Hematopoietic multipotent progenitor cell (in vitro differentiated cells): ENCODE measurements around the gene NOTCH1. TPM values are rescaled to one million over a fixed set of nuclear protein-coding genes. Genes with fewer than 3 reads are reported as not detected.

ENCODE experiments used
- DNase-seq, 3 donors: peaks; one replicate each; pipeline ENCODE4 v3.0.0-alpha.2; 2011 to 2015; ENCODE audit warnings: low read depth in 2 of 3, low spot score in 2 of 3
- total RNA-seq: library from RNA; depleted of rRNA; stranded (reverse); fragments of >200 nt; gene quantifications from one replicate; pipeline ENCODE4 v1.2.3, GENCODE V29; 2012

NOTCH1 gene
- total RNA-seq = 190 TPM

DNA sequence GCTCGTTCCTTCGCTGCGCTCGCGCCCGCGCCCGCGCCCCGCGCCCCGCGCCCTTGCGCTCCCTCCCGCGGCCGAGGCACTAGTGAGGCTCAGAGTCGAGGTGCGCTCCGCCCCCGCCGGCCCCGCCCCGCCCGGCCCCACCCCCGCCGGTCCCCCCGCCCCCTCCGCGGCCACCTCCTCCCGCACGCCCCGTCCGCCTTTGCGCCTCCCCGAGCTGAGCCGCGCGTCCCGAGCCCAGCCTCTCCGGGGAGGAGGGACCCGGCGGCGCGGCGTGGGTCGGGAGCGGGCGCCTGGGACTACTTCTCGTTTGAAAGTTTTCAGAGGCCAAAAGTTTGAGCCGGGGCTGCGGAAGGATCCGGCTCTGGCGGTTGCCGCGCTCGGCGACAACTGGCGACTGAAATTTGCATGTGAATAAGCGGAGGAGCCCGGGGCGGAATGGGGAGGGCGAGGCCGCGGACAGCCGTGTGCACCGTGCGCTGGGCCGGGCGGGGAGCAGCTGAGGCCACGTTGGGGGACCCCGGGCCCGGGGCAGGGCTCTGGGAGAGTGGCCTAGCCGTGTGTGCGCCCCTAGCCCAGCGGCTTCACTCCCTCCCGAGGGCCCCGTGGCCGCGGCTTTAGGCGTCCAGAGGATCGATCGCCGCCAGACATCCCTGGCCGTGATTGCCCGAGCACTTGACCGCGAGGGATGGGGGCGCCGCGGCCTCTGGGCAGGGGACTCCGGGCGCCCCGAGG, at the start of gene NOTCH1:
NOTCH1 (minus strand) TSS at position 84 of the 732 bp plus-strand sequence. CDS start 262 bp downstream, outside the sequence.
- peak; percentile 68 to 96 (median 94) for DNase-seq

DNA sequence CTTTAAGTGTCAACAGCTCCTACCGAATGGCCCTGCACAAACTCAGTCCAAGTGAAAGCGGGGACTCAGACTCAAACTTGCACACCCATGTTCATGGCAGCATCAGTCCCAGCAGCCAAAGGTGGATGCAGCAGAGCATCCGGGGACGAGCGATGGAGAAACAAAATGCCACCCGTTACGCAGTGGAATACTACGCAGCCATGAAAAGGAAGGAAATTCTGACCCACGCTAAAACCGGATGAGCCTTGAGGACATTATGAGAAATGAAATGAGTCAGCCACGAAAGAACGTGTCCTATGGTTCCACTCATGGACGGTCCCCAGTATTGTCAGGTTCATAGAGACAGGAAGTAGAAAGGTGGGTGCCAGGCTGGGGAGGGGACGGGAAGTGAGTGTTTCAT, 48.6 kb upstream of the NOTCH1 start:
- no peak for DNase-seq

DNA sequence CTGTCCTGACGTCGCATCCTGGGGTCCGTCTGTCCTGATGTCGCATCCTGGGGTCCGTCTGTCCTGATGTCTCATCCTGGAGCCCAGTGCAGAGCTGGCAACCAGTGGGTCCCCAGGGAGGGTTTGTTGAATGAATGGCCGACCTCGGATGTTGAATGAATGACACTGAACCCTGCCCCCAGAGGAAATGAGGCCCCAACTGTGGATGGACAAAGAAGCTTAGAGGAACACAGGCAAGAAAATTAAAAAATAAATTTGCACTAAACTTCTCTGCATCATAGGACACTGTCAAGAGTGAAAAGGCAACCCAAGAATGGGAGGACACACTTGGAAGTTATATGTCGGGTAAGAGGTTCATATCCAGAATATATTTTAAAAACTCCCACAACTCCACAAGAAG, 47.7 kb upstream of the NOTCH1 start:
- DNase-seq = no peak

DNA sequence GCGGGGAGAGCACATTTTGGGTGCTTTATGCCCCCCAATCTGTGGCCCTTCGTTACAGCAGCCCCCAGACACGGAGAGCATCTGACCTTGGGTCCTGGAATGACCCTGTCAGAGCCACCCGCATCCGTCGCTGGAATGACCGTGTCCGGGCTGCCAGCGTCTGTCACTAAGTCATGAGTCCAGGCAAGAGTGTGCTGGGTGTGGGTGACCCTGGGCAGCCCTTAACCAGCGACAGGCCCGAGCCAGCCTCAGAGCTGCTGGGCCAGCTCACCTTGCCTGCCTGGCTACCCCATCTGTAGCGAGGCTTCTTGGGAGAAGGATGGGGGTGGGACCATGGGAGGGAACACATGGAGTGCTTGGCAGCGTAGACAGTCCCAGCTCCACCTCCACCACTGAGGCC, 46.8 kb upstream of the NOTCH1 start:
- no peak for DNase-seq

DNA sequence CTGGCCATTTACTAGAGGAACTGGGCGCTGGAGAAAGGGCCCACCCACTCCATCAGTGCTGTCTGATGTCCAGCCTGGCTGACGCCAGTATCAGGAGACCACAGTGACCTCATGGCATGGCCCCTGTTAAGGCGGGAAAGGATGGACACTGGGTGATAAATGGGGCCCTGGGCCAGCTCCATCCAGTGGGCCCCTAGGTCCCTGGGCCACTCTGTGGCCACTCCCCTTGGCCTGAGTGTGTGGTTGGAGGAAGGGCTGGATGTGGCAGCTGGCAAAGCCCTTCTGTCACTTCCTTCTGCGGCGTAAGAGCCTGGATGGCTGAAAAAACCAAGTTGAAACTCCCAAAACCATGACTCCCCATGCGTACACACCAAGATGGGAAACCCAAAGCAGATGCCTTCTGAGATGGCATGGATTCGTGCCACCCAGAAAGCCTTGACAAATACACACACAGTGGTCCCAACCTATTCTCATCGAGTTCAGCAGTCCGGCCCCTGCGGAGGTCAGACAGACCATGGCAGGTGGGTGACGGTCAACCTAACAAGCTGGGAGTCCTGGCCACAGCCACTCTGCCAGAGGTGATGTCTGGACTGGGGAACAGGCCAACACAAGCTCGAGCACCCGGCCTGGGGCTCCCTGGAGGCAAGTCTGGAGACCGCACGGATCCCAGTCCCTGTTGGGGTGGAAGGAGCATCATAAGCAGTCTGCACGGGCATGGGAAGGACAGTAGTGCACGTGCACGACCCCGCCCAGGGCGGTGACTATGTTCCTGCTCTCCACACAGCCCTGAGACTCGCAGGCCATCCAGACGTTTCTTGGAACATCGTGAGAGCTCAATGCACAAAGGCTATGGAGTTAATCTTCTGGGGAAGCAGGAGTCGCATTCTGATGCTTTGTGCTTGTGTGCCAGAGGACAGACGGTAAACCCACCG, 45.2 kb upstream of the NOTCH1 start:
- DNase-seq = no peak

DNA sequence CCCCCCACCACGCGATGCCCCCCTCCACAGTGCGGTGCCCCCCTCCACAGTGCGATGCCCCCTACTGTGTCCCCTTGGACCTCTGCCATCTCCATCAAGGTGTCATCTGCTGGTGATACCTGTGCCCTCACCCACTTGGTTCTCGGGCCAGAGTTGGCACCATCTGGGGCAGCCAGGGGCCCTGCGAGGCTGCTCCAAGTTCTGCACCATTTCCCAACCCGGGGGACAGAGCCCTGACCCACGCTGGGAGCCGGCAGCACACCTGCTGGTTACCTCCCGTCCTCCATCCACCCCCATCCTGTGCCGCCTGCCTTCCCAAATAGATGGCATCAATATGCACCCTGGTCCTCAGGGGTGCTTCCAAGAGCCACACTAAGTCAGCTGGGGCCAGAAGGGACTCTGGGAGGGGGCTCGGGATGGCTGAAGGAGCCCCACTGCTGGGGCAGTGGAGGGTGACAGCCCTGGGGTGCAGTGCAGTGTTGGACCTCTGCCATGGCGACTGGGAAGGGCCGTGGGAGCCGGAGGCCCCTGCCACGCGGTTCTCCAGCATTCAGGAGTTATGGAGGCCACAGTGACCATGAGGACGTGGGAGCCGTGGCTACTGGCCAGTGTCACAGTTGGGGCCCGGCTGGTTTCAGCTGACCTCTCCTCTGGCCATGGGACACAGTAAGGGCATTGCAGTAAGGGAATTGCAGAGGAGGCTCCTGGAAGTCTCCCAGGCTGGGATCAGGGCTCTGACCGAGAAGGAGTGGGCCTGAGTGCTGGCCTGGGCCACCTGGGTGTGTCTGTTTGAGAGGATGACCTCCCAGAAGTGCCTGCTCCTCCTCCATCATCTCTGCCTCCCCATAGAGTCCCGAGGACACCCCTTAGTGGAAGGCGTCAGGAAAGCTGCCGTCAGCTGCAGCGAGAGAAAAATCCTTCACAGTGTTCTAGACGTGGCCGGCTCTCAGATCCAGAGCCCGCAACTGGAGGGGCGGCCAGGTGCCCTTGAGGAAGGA, 44.2 kb upstream of the NOTCH1 start:
- no peak for DNase-seq

DNA sequence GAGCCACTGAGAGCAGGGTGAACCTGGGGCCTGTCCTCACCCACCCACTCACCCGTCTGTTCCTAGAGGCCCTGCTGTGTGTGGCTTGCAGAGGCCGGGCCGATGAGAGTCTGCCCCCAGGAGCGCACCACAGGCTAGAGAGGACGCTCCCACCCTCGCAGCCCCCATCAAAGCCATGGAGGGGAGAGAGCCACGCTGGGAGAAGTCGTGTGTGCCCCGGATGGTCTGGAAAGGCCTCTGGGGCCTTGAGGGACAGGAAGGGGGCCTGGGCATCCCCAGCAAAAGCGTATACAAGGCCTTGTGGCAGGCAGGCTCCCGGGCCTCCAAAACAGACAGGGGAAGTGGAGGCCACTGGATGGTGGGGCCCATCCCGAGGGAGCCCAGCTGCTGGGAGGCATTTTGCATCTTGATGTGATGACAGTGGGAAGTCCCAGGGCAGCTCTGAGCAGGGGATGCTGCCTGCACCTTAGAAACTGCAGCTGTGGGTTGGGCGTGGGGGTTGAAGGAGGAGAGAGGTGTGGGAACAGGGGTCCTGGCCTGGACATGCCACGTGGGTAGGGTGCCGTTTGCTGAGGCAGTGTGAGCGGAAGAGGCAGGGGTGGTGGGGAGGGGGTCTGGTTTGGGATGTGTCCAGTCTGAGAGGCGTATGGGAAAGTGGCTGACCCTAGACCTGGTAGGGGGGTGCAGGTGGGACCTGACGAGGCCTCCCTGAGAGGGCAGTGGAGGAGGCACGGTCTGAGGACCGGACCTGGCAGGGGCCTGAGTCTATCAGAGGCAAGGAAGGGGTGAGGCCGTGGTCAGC, 43.0 kb upstream of the NOTCH1 start:
- no peak for DNase-seq

DNA sequence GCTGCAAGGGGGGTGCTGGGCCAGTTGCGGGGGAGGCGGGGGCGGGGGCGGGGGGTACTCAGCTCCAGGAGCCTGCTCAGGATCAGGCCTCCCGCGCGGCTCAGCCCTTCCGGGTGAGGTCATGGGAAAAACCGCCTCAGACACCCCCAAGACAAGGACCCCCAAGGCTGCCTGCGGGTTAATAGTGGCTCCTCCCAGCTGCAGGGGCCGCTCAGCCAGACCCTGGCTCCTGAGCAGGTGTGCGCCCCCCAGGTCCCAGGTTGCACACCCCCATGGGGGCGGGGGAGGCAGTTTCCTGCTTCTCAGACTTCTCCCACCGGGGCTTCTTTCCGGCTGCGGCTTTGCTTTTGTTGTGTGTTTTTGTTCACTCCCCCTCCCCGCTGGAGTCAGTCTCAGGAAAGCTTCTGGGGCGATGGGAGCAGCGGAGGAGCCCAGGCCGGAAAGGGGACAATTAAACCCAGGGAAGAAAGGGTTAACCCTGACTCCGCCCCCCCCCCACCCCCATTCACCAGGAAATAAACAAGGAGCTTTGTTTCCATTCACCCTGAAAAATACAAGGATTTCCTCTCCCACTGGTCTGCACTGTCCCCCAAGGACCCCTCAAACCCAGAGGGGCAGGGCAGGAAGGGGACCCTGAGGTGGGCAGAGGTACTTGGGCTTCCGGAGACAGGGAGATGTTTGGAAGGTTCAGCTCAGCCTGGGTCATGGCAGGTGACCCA, 42.3 kb upstream of the NOTCH1 start:
- DNase-seq = peak in 1 of 3 donors; percentile 40

DNA sequence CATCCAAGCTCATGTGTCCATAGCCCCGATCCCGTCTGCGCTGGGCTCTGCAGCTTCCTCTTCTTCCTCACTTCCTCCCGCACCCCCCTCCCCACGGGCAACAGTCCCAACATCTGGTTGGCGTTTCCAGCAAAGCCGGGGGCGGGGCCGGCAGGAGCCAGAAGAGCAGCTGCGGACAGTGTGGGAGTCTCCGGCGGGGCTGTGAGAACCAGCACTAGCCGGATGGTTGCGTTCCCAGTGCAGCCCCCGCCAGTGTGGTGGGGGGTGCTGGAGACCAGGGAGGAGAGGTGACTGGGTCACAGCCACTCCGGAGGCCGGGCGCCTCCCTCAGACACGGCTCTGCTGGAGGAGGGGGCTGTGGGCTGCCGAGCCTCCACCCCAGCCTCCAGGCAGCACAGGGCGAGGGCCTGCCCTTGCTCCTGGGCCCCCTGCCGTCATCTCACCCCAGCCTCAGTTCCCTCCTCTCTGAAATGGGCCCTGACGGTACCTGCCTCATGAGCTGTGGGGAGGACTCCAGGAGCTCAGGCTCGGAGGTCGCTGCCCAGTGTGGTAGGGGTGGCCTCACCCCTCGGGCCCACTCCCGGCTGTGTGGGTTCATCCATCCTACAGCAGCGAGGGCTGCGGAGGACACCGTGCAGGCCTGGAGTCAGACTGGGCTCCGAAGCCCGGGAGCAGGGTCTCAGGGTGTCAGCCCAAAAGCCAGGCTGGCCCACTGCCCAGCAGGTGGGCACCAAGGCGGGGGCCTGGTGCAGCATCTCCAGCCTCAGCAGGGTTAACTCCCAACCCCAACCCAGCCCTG, 41.5 kb upstream of the NOTCH1 start:
- peak in 1 of 3 donors; percentile 35 for DNase-seq

DNA sequence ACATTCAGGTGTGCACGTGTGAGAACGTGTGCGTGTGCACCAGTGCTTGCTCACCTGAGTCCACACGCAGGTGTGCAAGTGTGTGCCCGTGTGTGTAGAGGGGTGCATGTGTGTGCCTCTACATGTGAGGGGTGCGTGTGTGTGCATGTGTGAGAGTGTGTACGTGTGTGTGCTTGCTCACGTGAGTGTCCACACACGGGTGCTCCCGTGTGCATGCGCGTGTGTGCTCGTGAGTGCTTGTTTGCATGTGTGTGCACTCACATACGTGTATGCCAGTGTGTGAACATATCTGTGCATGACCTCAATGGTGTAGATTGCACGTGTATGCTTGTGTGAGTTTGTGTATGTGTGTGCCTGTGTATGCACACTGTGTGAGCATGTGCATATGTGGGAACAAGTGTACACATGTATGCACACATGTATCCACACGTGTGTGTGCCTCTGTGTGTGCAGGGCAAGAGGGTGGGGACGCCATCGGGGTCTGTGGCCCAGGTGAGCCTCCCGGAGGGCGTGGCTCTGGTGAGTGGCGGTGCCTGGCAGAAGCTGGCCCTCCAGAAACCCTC, 40.6 kb upstream of the NOTCH1 start:
- no peak for DNase-seq

DNA sequence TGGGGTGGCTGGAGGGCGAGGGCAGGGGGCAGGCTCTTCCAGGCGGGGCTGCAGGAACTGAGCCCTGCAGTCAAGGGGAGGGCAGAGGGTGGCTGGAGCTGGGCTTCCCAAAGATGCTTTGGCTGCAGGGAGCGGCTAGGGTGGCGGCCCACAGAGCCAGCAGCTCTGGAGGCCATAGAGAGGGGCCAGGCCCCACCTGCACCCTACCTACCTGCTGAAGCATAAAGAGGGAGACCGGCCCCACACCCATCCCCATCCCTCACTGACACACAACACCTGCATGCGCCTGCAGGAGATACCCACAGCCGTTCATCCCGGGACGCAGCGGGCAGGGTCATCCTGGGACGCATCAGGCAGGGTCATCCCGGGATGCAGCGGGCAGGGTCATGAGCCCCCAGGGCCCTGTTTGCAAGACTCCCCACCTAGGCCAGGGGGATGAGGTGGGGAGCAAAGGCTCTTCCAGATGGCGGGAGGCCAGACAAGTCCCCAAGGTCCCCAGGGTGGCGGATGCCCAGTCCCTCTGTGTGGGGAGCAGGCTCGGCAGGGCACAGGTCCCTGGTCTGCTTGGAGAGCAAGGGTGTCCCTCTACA, 39.8 kb upstream of the NOTCH1 start:
- no peak for DNase-seq

DNA sequence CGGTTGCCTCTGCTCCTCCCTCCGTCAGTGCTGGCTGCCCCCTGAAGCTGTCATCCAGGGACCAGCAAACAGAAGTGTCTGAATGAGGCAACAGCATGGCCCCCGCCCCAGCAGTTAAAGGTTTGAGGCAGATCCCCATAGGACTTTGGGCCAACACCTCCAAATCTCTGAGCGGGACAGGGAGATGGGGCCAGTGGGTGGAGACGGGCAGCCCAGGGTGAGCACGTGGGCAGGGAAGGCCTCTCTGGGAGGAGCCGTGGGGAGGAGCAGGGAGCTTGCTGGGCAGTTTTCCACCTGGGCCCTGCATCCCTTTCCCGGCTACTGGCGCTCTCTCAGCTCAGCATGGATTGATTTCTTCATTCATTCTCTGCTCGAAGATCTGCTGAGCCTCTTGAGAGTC, 39.1 kb upstream of the NOTCH1 start:
- no peak for DNase-seq

DNA sequence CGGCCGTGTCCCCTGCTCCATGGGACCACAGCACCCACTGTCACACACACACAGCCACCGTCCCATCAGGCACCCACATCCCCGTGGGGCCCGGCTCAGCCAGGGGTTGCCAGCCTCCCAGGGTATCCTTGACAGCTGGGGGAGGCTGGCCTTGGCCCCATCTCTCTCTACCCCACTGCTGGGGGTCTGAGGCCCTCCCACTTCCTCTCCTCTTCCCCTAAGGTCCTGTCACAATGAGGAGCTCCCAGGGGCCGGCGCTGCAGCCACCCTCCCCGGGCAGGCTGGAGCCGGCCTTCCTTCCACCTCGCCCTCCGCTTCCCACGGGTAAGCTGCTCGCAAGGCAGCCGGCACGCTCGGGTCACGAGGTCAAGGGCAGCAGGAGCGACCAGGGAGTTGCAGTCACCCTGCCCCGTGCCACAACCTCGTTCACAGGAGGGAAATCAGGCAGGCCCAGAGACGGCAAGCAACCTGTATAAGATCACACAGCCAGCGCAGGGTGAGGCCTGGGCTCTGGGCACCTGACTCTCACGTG, 38.6 kb upstream of the NOTCH1 start:
- DNase-seq = no peak

DNA sequence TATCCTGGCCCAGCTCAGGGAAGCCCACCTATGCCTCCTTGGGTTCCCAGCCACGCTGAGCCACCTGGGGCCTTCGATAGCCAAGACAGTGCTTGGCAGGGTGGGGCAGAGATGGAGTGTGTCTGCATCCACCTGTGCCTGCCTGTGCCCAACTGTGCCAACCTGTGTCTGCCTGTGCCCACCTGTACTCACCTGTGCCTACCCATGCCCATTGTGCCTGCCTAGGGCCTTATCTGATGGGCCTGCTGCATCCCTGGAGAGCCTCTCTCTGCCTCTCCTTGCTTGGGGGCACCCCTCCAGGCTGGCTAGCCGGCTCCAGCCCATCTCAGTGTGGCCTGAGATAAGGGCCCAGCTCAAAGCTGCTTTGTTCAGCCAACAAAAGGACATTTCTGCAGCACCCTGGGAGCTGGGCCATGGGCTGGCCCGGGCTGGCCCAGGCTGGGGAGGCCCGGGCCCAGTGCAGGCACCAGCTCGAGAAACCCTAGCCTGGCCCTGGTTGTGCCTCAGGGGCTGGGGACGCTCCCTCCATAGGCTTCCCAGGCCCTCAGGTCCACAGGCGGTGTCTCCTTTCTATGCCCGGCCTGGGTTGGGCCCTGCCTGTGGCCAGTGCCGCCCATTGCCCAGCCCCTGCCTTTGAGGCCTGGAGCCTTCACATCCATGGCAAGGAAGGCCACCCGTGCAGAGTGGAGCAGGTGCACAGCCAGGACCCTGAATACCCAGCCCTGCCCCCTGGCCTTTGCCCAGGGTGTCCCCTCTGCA, 37.3 kb upstream of the NOTCH1 start:
- DNase-seq = no peak

DNA sequence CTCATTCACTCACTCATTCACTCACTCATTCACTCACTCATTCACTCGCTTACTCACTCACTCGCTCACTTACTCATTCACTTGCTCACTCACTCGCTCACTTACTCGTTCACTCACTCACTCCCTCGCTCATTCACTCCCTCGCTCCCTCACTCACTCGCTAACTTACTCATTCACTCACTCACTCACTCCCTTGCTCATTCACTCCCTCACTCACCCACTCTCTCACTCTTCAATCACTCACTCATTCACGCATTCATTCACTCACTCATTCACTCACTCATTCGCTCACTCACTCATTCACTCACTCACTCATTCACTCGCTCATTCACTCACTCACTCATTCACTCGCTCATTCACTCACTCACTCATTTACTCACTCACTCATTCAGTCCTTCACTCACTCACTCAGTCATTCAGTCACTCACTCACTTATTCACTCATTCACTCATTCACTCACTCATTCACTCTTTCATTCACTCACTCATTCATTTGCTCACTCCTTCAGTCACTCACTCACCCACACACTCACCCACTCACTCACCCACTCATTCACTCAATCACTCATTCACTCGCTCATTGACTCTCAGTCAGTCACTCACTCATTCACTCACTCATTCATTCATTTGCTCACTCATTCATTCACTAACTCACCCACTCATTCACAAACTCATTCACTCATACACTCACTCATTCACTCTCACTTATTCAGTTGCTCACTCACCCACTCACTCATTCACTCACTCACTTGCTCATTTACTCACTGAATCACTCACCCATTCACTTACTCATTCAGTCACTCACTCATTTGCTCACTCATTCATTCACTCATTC, 36.0 kb upstream of the NOTCH1 start:
- DNase-seq = no peak
